Measurements from ENCODE around the gene ICA1. TPM values are rescaled to one million over a fixed set of nuclear protein-coding genes. Genes with fewer than 3 reads are reported as not detected.

ICA1 gene
- total RNA-seq, 1 donor from 2014 or later, result 13.1 TPM

- H3K79me2 ChIP-seq (ENCODE audit: low read depth), result no peaks in the 10 kb centered on the region
- H3F3A ChIP-seq (ENCODE audit: low read depth), result no peaks in the 10 kb centered on the region
- Mint-ChIP-seq H3K27ac (no peak overlapping the region), H3K4me1 (peaks cover 13% of the 10 kb centered on the region), H3K36me3 (no peaks in the 10 kb centered on the region), H3K9me3 (no peaks in the 10 kb centered on the region), H3K27me3 (ENCODE audit: insufficient read depth, low read depth) (peaks cover 7% of the 10 kb centered on the region), H3K4me3 (no peak overlapping the region)
- no peak overlapping the region for H3K27ac ChIP-seq
- no peak for TF ChIP-seq EZH2phosphoT487 (IDR thresholded peaks at IDR 0.05)
- no peak for TF ChIP-seq EZH2 (IDR thresholded peaks at IDR 0.05)
- no peak for TF ChIP-seq CTCF (IDR thresholded peaks at IDR 0.05)
- DNase-seq (ENCODE audit: low spot score), result no peak
- H3K36me3 ChIP-seq, result no peaks in the 10 kb centered on the region
- H4K20me1 ChIP-seq (ENCODE audit: low read depth), result no peaks in the 10 kb centered on the region
- no peaks in the 10 kb centered on the region for H3K27me3 ChIP-seq
- no peak overlapping the region for H3K4me2 ChIP-seq
- H3K9me3 ChIP-seq (ENCODE audit: low read depth), result no peaks in the 10 kb centered on the region
- no peak overlapping the region for H3K4me3 ChIP-seq
- no peak overlapping the region for H3K9ac ChIP-seq
- peaks cover 12% of the 10 kb centered on the region for H3K4me1 ChIP-seq
- no peak overlapping the region for H2AFZ ChIP-seq (replicated peaks)
Observed at GRCh38 chr7:8155836-8156235, 106.1 kb downstream of the ICA1 start.

- no peaks in the 10 kb centered on the region for H3K9me3 Mint-ChIP-seq
- H3K9ac ChIP-seq, result no peak overlapping the region
- no peak overlapping the region for H3K4me3 Mint-ChIP-seq
- no peak overlapping the region for H3K4me2 ChIP-seq
- H3K4me3 ChIP-seq, result no peak overlapping the region
- H3K36me3 ChIP-seq, result no peaks in the 10 kb centered on the region
- TF ChIP-seq EZH2phosphoT487 (IDR thresholded peaks at IDR 0.05) (no peak), CTCF (IDR thresholded peaks at IDR 0.05) (no peak), EZH2 (IDR thresholded peaks at IDR 0.05) (no peak)
- H3K27me3 Mint-ChIP-seq (ENCODE audit: insufficient read depth, low read depth), result peaks cover 7% of the 10 kb centered on the region
- H3K4me1 ChIP-seq, result peaks cover 8% of the 10 kb centered on the region
- H3K36me3 Mint-ChIP-seq, result no peaks in the 10 kb centered on the region
- no peak overlapping the region for H2AFZ ChIP-seq (replicated peaks)
- no peak overlapping the region for H3K27ac Mint-ChIP-seq
- no peaks in the 10 kb centered on the region for H3K79me2 ChIP-seq (ENCODE audit: low read depth)
- no peak overlapping the region for H3K27ac ChIP-seq
- H3K27me3 ChIP-seq, result no peaks in the 10 kb centered on the region
- DNase-seq (ENCODE audit: low spot score), result no peak
- peaks cover 7% of the 10 kb centered on the region for H3K4me1 Mint-ChIP-seq
- no peaks in the 10 kb centered on the region for H3F3A ChIP-seq (ENCODE audit: low read depth)
- H4K20me1 ChIP-seq (ENCODE audit: low read depth), result no peaks in the 10 kb centered on the region
- no peaks in the 10 kb centered on the region for H3K9me3 ChIP-seq (ENCODE audit: low read depth)
Observed at GRCh38 chr7:8154272-8154671, 107.7 kb downstream of the ICA1 start.

GRCh38 chr7:8152489-8153192, 109.3 kb downstream of the ICA1 start:
- no peak overlapping the region for H3K27ac ChIP-seq
- no peaks in the 10 kb centered on the region for H4K20me1 ChIP-seq (ENCODE audit: low read depth)
- no peaks in the 10 kb centered on the region for H3K36me3 ChIP-seq
- Mint-ChIP-seq H3K4me3 (no peak overlapping the region), H3K4me1 (peaks cover 12% of the 10 kb centered on the region), H3K27ac (no peak overlapping the region), H3K36me3 (no peaks in the 10 kb centered on the region), H3K9me3 (no peaks in the 10 kb centered on the region), H3K27me3 (ENCODE audit: insufficient read depth, low read depth) (peaks cover 7% of the 10 kb centered on the region)
- TF ChIP-seq EZH2phosphoT487 (IDR thresholded peaks at IDR 0.05) (no peak), CTCF (IDR thresholded peaks at IDR 0.05) (no peak)
- H3K4me2 ChIP-seq, result no peak overlapping the region
- H3K4me3 ChIP-seq, result no peak overlapping the region
- H3K9me3 ChIP-seq (ENCODE audit: low read depth), result no peaks in the 10 kb centered on the region
- H3K79me2 ChIP-seq (ENCODE audit: low read depth), result no peaks in the 10 kb centered on the region
- H3K4me1 ChIP-seq, result peaks cover 8% of the 10 kb centered on the region
- H3F3A ChIP-seq (ENCODE audit: low read depth), result no peaks in the 10 kb centered on the region
- no peak overlapping the region for H2AFZ ChIP-seq (replicated peaks)
- H3K9ac ChIP-seq, result no peak overlapping the region
- no peaks in the 10 kb centered on the region for H3K27me3 ChIP-seq
- DNase-seq (ENCODE audit: low spot score), result no peak

All from neural progenitor cell (in vitro differentiated cells).